GM18502 (cell line): Measurements from ENCODE around the gene CEP83.
"Not testable (repeated sequence)": the region's sequence is repeated elsewhere in the genome, so short reads cannot be mapped to it uniquely, and the experiment has no call there.

Experiments
- ATAC-seq: cut with Tn5 transposase; IDR thresholded peaks from one replicate; pipeline ENCODE4 v1.9.1; 2021; ENCODE audit warnings: mild to moderate bottlenecking; ENCODE audit not compliant: unreplicated experiment, poor library complexity

CEP83 gene

DNA sequence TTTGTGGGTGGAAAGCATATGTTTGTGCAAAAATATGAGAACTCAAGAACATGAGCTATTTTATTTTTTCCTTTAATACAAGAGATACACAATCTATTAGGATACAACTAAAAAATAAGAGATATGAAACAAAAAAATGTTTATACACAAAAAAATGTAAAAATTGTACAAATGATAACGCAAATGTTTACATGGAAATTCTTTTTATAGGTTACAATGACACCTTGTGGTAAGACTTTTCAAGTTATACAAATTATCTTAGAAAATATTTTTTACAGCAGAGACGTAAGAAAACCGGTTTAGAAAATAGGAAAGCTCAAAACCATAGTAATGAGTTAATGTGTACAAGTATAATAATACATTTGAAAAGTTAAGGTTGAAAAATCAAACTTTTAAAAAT, 25.5 kb downstream of the CEP83 start:
- ATAC-seq, result no peak

- no peak for ATAC-seq
These were observed 25.9 kb downstream of the CEP83 start for GRCh38 chr12:94433744-94434143.

- no peak for ATAC-seq
These were observed 29.4 kb downstream of the CEP83 start for GRCh38 chr12:94430304-94430703.

DNA sequence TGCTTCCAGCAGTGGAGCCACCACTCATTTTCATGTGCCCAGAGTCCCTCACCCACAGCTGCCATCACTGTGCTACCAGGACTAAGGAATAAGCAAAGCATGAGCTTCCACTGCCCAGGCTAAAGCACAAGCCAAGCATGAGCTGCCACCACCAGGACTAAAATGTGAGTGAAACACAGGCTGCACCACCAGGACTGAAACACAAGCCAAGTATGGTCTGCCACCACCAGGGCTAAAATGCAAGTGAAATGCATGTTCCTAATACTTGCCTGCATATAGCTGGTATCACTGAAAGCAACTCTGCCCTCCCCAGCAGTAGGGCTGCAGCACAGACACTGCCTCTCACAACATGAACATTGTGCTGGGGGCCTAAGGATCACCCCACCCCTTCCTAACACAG, 30.0 kb downstream of the CEP83 start:
- ATAC-seq, result no peak

DNA sequence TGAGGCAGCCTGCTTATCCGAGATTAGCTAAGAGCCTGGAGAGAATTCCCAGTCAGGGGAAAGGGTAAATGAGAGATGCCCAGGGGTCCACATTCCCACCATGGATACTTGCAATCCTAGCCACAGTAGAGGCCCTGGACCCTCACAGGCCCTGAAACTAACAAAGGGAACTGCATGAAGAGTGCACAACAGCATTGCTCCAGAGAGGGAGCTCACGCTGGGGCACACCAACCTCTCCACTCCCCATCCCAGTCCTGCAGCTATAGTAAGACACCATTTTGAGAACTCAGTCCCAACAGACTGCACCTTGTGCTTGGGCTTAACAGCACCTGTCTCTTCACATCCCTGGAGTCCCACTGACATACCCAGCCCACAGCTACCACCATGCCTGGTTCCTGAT, 30.5 kb downstream of the CEP83 start:
- no peak for ATAC-seq

DNA sequence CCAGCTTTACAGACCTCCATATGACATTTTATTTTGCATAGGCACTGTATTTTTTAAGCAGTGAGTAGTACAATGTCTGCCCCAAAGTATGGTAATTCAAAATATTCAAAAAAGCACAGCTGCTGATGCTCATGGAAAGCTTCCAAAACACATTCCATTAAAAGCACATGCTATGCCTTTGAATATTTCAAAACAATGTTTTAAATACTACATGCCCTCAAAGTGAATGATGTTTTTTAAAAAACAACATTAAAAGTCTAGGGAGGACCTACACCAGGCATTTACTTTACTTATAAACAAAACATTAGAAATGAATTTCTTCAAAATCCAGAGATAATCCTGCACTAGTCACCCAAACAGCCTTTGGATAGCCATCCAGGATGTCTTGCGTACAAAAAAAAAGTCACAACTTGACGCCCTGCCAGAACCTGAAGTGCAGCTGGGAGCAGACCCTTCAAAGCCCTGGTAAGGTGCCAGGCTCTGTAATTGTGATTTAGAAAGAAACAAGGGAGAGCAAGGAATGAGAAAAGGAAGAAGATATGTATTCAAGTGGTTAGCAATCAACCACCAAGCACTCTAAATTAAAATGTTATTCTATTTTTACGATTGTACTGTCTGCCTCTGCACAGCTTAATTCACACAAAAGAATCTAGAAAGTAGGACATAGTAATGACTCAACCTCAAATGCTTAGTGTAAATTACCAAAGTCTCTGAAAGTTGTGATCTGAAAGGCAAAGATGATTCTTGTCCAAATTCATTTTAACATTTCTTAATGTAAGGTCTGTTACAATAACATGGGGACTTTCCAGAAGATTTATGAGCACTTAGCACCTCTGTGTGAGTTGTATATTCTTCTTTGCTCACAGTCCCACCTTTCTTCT, 31.9 kb downstream of the CEP83 start:
- ATAC-seq, result no peak

DNA sequence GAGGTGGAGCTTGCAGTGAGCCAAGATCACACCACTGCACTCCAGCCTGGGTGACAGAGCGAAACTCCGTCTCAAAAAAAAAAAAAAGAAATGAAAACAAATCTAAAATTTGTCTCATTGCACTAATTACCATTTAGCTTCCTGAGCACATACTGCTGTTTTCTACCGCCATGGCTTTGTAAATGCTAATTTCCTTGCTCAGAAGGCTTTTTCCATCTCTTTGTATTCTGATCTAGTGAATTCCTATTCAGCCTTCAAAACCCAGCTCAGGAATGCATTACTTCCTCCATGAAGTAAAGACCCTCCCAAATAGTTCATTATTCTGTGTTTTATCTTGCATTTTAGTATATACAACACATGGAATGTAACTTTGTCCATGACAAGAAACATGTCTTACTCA, 33.6 kb downstream of the CEP83 start:
- ATAC-seq, result no peak

DNA sequence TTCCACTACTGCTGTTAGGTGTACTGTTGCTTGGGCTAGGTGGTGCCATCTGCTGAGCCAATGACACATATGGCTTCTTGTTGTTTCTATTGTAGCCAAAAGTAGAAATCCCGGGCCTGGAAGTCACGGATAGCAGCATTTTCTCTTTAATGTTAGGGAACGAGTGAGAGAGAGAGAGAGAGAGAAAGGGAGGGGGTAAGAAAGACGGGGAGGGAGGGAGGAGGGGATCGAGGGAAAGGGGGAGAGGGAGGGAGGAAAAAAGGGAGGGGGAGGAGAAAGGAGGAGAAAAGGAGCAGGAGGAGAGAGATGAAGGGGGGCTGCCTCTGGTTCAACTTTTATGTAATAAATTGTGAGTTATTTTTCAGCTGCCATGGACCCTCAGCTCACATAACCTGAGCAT, 34.8 kb downstream of the CEP83 start:
- not testable (repeated sequence) for ATAC-seq

DNA sequence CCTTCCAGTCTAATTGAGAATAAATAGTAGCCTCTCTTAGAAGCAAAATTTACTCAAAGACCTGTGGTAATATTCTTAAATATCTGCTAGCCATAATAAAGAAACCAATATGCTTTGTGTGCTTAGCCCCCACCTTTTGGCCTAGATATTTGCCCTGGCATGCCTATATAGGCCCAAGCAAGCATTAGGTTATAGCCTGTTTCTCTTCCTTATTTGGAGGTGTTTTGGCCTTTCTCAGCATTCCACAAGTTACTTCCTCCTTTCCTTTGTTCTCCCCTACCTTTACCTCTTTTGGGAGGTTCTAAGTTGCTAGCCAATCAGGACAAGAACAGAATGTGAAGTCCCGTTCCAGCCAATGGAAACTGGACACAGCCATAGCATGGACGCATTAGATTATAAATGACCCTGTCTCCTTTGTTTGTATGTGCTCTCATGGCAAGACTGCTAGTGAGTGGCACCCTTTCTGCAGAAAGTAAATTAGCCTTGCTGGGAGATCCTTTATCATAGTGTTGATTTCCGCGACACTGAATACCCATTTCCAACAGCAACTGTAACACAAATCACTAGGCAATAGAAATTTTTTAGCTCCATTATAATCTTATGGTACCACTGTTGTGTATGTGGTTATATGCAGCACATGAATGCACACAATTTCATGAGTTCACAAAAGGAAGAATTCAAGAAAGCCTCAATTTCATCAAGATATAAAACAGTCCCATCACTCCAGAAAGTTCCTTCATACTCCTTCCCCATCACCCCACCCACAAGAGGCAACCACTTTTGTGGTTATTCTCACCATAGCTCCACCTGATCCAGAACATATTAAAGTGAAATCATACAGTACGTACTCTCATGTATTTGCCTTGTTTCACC, 37.6 kb downstream of the CEP83 start:
- no peak for ATAC-seq

DNA sequence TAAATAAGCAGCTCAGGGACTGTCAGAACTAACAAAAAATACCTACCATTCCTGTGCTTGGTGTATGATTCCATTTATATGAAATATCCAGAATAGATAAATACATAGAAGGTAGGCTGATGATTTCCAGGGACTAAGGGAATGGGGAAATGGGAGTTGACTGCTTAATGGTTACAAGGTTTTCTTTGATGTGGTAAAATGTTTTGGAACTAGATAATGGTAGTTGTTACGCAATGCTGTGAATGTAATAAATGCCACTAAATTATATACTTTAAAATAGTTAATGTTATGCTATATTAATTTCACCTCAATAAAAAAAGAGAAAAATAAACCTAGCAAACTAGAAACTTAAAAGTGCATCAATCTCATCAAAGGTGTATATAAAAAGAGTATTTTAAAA, 41.1 kb downstream of the CEP83 start:
- no peak for ATAC-seq

GRCh38 chr12:94416613-94417012, 43.1 kb downstream of the CEP83 start:
- no peak for ATAC-seq

DNA sequence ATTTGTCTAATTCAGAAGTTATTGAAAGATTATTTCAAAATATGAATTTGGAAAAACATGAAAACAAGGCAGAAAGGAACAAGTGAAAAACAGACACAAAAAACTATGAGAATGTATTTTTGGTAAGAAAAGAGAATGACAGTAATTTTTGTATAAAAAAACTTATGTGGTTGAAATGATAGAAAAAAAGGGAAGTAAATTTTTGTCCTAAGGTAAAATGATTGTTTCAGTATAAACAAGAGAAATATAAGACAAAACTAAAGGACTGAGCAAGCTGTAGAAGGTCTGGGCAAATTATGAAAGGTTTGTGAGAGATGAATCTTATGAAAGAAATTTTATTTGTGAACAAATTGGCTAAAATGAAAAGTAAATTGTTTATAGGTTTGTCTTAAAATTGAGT, 44.6 kb downstream of the CEP83 start:
- no peak for ATAC-seq

GRCh38 chr12:94405413-94406116, 54.1 kb downstream of the CEP83 start:
- peak; percentile 89 for ATAC-seq

DNA sequence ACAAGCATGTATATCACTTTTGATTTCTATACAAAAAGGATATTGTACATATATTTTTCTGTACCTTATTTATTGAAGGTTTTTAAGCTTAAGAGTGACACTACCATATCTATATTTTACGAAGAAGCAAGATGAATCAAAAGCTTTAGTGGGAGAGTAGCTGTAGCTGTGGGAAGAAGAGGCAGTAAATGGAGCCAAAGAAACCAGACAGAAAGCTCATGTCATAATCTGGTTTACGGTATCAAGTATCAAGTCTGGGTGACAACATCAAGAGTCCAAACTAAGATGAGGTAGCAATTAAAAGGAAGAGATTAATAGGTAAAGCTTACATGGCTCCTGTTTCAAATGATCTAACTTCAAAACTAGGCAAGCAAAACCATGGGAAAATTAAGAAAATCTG, 54.8 kb downstream of the CEP83 start:
- no peak for ATAC-seq

GRCh38 chr12:94401326-94401725, 58.3 kb downstream of the CEP83 start:
- ATAC-seq, result no peak

DNA sequence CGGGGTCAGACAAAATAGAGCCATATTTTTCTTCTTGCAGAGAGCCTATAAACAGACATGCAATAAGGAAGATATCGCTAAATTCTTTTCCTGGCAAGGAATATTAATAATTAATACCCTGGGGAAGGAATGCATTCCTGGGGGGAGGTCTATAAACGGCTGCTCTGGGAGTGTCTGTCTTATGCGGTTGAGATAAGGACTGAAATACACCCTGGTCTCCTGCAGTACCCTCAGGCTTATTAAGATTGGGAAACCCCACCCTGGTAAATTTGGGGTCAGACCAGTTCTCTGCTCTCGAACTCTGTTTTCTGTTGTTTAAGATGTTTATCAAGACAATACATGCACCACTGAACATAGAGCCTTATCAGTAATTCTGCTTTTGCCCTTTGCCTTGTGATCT, 61.0 kb downstream of the CEP83 start:
- not testable (repeated sequence) for ATAC-seq

DNA sequence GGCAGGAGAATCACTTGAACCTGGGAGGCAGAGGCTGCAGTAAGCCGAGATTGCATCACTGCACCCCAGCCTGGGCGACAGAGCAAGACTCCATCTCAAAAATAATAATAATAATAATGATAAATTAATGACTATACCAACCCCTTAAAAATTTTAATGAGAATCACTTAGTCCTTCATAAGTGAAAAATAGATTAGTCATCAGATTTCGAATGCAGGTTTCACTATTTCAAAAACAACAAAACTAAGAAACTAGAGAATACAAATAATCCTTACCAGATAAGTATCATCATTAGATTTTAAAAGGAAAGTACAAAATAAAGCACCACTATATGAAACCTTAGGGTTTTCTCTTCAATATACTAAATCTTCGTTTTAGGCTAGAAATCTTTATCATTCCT, 62.3 kb downstream of the CEP83 start:
- no peak for ATAC-seq

DNA sequence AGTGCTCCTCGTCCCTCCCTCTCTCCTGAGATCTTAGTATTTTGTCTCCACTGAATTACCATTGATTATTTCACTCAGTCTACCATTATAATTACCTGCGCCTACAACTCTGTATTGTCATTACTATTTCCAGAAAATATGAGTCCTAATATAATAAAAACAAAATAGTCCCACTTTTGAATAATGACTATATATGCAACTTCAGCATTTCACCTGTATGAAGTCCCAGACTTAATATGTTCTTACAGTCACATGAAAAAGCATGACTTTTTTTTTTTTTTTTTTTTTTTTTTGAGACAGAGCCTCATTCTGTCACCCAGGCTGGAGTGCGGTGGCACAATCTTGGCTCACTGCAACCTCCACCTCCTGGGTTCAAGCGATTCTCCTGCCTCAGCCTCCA, 63.7 kb downstream of the CEP83 start:
- not testable (repeated sequence) for ATAC-seq

DNA sequence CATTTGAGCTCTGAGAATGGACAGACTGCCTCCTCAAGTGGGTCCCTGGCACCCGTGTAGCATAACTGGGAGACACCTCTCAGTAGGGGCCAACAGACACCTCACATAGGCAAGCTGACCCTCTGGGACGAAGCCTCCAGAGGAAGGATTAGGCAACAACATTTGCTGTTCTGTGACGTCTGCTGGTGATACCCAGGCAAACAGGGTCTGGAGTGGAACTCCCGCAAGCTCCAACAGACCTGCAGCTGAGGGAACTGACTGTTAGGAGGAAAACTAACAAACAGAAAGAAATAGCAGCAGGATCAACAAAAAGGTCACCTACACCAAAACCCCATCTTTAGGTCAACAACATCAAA, 69.6 kb downstream of the CEP83 start:
- ATAC-seq, result no peak

DNA sequence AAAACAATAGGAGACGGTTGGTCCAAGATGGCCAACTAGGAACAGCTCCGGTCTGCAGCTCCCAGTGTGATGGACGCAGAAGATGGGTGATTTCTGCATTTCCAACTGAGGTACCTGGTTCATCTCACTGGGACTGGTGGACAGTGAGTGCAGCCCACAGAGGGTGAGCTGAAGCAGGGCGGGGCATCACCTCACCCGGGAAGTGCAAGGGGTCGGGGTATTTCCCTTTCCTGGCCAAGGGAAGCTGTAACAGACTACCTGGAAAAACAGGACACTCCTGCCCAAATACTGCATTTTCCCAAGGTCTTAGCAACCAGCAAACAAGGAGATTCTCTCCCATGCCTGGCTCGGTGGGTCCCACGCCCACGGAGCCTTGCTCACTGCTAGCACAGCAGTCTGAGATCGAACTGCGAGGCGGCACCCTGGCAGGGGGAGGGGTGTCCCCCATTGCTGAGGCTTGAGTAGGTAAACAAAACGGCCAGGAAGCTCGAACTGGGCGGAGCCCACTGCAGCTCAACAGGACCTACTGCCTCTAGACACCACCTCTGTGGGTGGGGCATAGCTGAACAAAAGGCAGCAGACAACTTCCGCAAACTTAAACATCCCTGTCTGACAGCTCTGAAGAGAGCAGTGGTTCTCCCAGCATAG, 70.1 kb downstream of the CEP83 start:
- not testable (repeated sequence) for ATAC-seq
